T-cell (primary cell): ENCODE results near the gene IFNA14. TPM values are rescaled to one million over a fixed set of nuclear protein-coding genes. Genes with fewer than 3 reads are reported as not detected.

Experiments
- ATAC-seq, 4 experiments: fragments of 200-7000 bp in 3 of 4; fragments of 150-1000 bp in 1 of 4; cut with Tn5 transposase; replicated peaks in 1 of 4; 1 replicate in 3 of 4; 2 replicates in 1 of 4; pipeline ENCODE4 v1.10.0; 2021; ENCODE audit warnings: moderate library complexity in 3 of 4, mild to moderate bottlenecking in 2 of 4, moderate number of reproducible peaks in 1 of 4
- CTCF ChIA-PET, 2 donors: fragments of 300-600 bp; sonication (Branson Sonifier 250); formaldehyde crosslinking; loops; one replicate each; lab custom pipeline; 2022; ENCODE audit warnings: antibody characterized with exemption in 2 of 2; lab: Charles Lee
- POLR2A ChIA-PET, 2 donors: fragments of 300-600 bp; sonication (Branson Sonifier 250); formaldehyde crosslinking; loops; one replicate each; lab custom pipeline; 2022; ENCODE audit warnings: antibody characterized with exemption in 2 of 2; lab: Charles Lee
- DNase-seq, 35 experiments: peaks; one replicate each; pipeline versions ENCODE4 v3.0.0 to v3.0.0-alpha.2; 2013 to 2023
- H3K27ac ChIP-seq: one replicate; pipeline ENCODE4 v1.5.1; 2013; ENCODE audit warnings: low read length
- H3K27me3 ChIP-seq, 2 experiments: replicated peaks in 1 of 2; 1 replicate in 1 of 2; 2 replicates in 1 of 2; pipeline versions ENCODE4 v1.6.1 to v1.7.0; 2013; ENCODE audit warnings: low read length in 1 of 2, mixed read lengths in 1 of 2; ENCODE audit not compliant: control insufficient read depth in 2 of 2, insufficient read depth in 2 of 2; ENCODE audit errors: extremely low read depth in 1 of 2
- H3K36me3 ChIP-seq, 2 donors: 1 replicate in 1 of 2; 2 replicates in 1 of 2; pipeline versions ENCODE4 v1.6.1 to v1.7.0; 2013; ENCODE audit warnings: low read length in 1 of 2; ENCODE audit not compliant: control insufficient read depth in 2 of 2, insufficient read depth in 1 of 2; ENCODE audit errors: extremely low read depth in 1 of 2
- H3K4me1 ChIP-seq, 2 experiments: 1 replicate in 1 of 2; 2 replicates in 1 of 2; pipeline versions ENCODE4 v1.6.1 to v1.7.0; 2013; ENCODE audit warnings: low read length in 2 of 2, mixed read lengths in 1 of 2; ENCODE audit not compliant: insufficient read depth in 2 of 2, control insufficient read depth in 1 of 2; ENCODE audit errors: extremely low read depth in 1 of 2
- H3K4me3 ChIP-seq, 2 donors: 1 replicate in 1 of 2; 2 replicates in 1 of 2; pipeline versions ENCODE4 v1.5.1 to v1.7.0; 2013; ENCODE audit warnings: mild to moderate bottlenecking in 2 of 2, low read length in 1 of 2, moderate library complexity in 1 of 2; ENCODE audit not compliant: control insufficient read depth in 1 of 2; ENCODE audit errors: extremely low read depth in 1 of 2
- H3K9me3 ChIP-seq: 2 replicates; pipeline ENCODE4 v1.7.0; 2013
- H3K27ac Mint-ChIP-seq, 2 donors: one replicate each; pipeline ENCODE4 v1.8.0; 2020 to 2021; ENCODE audit warnings: mild to moderate bottlenecking in 2 of 2, mixed read lengths in 2 of 2
- H3K27me3 Mint-ChIP-seq, 2 donors: one replicate each; pipeline ENCODE4 v1.8.0; 2021 to 2022; ENCODE audit warnings: mixed read lengths in 2 of 2
- H3K36me3 Mint-ChIP-seq: one replicate; pipeline ENCODE4 v1.8.0; 2021; ENCODE audit warnings: mixed read lengths
- H3K4me1 Mint-ChIP-seq, 3 donors: one replicate each; pipeline ENCODE4 v1.8.0; 2020 to 2022; ENCODE audit warnings: mixed read lengths in 3 of 3, mild to moderate bottlenecking in 1 of 3
- H3K4me3 Mint-ChIP-seq, 3 donors: one replicate each; pipeline ENCODE4 v1.8.0; 2020 to 2022; ENCODE audit warnings: mild to moderate bottlenecking in 3 of 3, mixed read lengths in 3 of 3, moderate library complexity in 3 of 3
- H3K9me3 Mint-ChIP-seq, 3 donors: one replicate each; pipeline ENCODE4 v1.8.0; 2020 to 2022; ENCODE audit warnings: mixed read lengths in 3 of 3
- WGBS: methylation state at CpG from one replicate; pipeline ENCODE4 v1.1.5; 2013; ENCODE audit warnings: missing lambda C conversion rate; ENCODE audit not compliant: insufficient coverage; 5-methylcytosine and 5-hydroxymethylcytosine counted together
- total RNA-seq, 35 experiments: library from RNA in 6 of 35; stranded (reverse) in 6 of 35; fragments of 120-200 nt in 1 of 35; gene quantifications; one replicate each; pipeline versions ENCODE4 v1.2.1 to v1.2.4 and lab custom pipeline; 2013 to 2026

Gene IFNA14
- total RNA-seq, 5 donors from 2014 or later (not counting 1 experiment from before 2014, with no cell fraction given): not detected

GRCh38 chr9:21267485-21268346 is 27.9 kb upstream of the IFNA14 start:
- Mint-ChIP-seq H3K9me3 (peaks cover 0 to 2% (median 0%) of the 10 kb centered on the region in 3 donors), H3K36me3 (no peaks in the 10 kb centered on the region), H3K4me1 (peaks cover 0 to 6% (median 2%) of the 10 kb centered on the region in 3 donors), H3K27ac (no peak overlapping the region), H3K4me3 (no peak overlapping the region), H3K27me3 (peaks cover 13 to 22% of the 10 kb centered on the region in 2 donors)
- Histone ChIP-seq H3K27ac (no peak overlapping the region), H3K4me1 (no peaks in the 10 kb centered on the region), H3K9me3 (no peaks in the 10 kb centered on the region), H3K36me3 (no peaks in the 10 kb centered on the region), H3K4me3 (no peak overlapping the region), H3K27me3 (peaks cover 0 to 5% of the 10 kb centered on the region in 2 experiments)
- no peak for DNase-seq
- ATAC-seq: no peak
- ChIA-PET POLR2A (interaction anchor here in 1 of 2 donors (0.6 kb wide), 1 partner anchor 109 kb away, joined by 10 read pairs; no protein-coding TSS in a partner anchor), CTCF (interaction anchor here (0.5 to 1.1 kb wide), 2 partner anchors 15 to 16 kb away, joined by 4 read pairs; no protein-coding TSS in a partner anchor)
- 65% methylated on average over 3 of the region's 4 CpGs for WGBS

GRCh38 chr9:21266733-21267484 is 27.1 kb upstream of the IFNA14 start:
- Histone ChIP-seq H3K4me1 (no peaks in the 10 kb centered on the region), H3K27ac (no peak overlapping the region), H3K4me3 (no peak overlapping the region), H3K9me3 (no peaks in the 10 kb centered on the region), H3K36me3 (no peaks in the 10 kb centered on the region), H3K27me3 (peaks cover 0 to 5% of the 10 kb centered on the region in 2 experiments)
- CTCF ChIA-PET: no interaction called here
- Mint-ChIP-seq H3K4me3 (no peak overlapping the region), H3K27ac (no peak overlapping the region), H3K9me3 (no peaks in the 10 kb centered on the region), H3K27me3 (peaks cover 13 to 21% of the 10 kb centered on the region in 2 donors), H3K36me3 (no peaks in the 10 kb centered on the region), H3K4me1 (peaks cover 0 to 6% (median 2%) of the 10 kb centered on the region in 3 donors)
- no CpG with 5 or more reads among the region's 3 CpGs for WGBS
- ATAC-seq: no peak
- POLR2A ChIA-PET: interaction anchor here in 1 of 2 donors (0.7 kb wide), 1 partner anchor 74 kb away, joined by 3 read pairs; no protein-coding TSS in a partner anchor
- no peak for DNase-seq

- ATAC-seq (no peak), DNase-seq (no peak)
- Mint-ChIP-seq H3K9me3 (no peaks in the 10 kb centered on the region), H3K4me3 (no peak overlapping the region), H3K27me3 (peaks cover 2 to 10% of the 10 kb centered on the region in 2 donors), H3K27ac (no peak overlapping the region), H3K4me1 (peaks cover 0 to 6% (median 2%) of the 10 kb centered on the region in 3 donors), H3K36me3 (no peaks in the 10 kb centered on the region)
- ChIA-PET CTCF (no interaction called here), POLR2A (no interaction called here)
- H3K36me3 ChIP-seq: no peaks in the 10 kb centered on the region
- no peaks in the 10 kb centered on the region for H3K4me1 ChIP-seq
- no peak overlapping the region for H3K4me3 ChIP-seq
- no peak overlapping the region for H3K27ac ChIP-seq
- peaks cover 0 to 5% of the 10 kb centered on the region in 2 experiments for H3K27me3 ChIP-seq
- no CpG with 5 or more reads among the region's 1 CpG for WGBS
- no peaks in the 10 kb centered on the region for H3K9me3 ChIP-seq
Observed at GRCh38 chr9:21265421-21266189, 25.8 kb upstream of the IFNA14 start.

GRCh38 chr9:21255538-21256212 is 15.9 kb upstream of the IFNA14 start:
- ChIA-PET CTCF (no interaction called here), POLR2A (no interaction called here)
- no peak for DNase-seq
- H3K4me3 ChIP-seq: no peak overlapping the region
- H3K4me1 ChIP-seq: peaks cover 3 to 5% of the 10 kb centered on the region in 2 experiments
- Mint-ChIP-seq H3K27ac (no peak overlapping the region), H3K4me1 (peaks cover 5 to 13% (median 8%) of the 10 kb centered on the region in 3 donors), H3K36me3 (no peaks in the 10 kb centered on the region), H3K4me3 (no peak overlapping the region), H3K9me3 (no peaks in the 10 kb centered on the region), H3K27me3 (peaks cover 5 to 11% of the 10 kb centered on the region in 2 donors)
- peaks cover 0 to 3% of the 10 kb centered on the region in 2 experiments for H3K27me3 ChIP-seq
- H3K36me3 ChIP-seq: no peaks in the 10 kb centered on the region
- no peak overlapping the region for H3K27ac ChIP-seq
- ATAC-seq: no peak
- no peaks in the 10 kb centered on the region for H3K9me3 ChIP-seq
- 77% methylated on average over 3 of the region's 5 CpGs for WGBS

GRCh38 chr9:21252721-21253547 is 13.1 kb upstream of the IFNA14 start:
- peak; percentile 48 to 74 (median 57) for ATAC-seq
- Histone ChIP-seq H3K9me3 (no peaks in the 10 kb centered on the region), H3K27me3 (peaks cover 0 to 5% of the 10 kb centered on the region in 2 experiments), H3K27ac (no peak overlapping the region), H3K36me3 (no peaks in the 10 kb centered on the region), H3K4me1 (peaks cover 3 to 5% of the 10 kb centered on the region in 2 experiments), H3K4me3 (no peak overlapping the region)
- Mint-ChIP-seq H3K9me3 (no peaks in the 10 kb centered on the region), H3K4me3 (peak overlapping the region in 1 of 3 donors; percentile 16), H3K27me3 (peaks cover 12 to 14% of the 10 kb centered on the region in 2 donors), H3K36me3 (no peaks in the 10 kb centered on the region), H3K4me1 (peaks cover 5 to 13% (median 8%) of the 10 kb centered on the region in 3 donors), H3K27ac (no peak overlapping the region)
- WGBS: 0% methylated on average over 3 of the region's 3 CpGs
- CTCF ChIA-PET: interaction anchor here (0.6 to 1.7 kb wide), 13 partner anchors 9 to 203 kb away, joined by 3 to 6 read pairs (median 3); partner anchors contain the start of gene IFNA14 (in 1 of the 2)
- DNase-seq: peak in 3 of 35 experiments; percentile 1 to 39 (median 23)
- POLR2A ChIA-PET: no interaction called here
